ENCODE results near the gene SF3A1. TPM values are rescaled to one million over a fixed set of nuclear protein-coding genes. Genes with fewer than 3 reads are reported as not detected.

The SF3A1 gene
- total and polyA plus RNA-seq, 9 of the 15 experiments (the other 6 are each of a cell fraction or from before 2014, with no cell fraction given), result 6.7 to 228 (median 13.0) TPM

GRCh38 chr22:30317778-30318177, 38.9 kb downstream of the SF3A1 start:
- H4K20me1 ChIP-seq (replicated peaks; ENCODE audit: control insufficient read depth, insufficient read depth, low read length), result 0 out of 2 replicates have a peak, but pooled peaks cover 4% of the 10 kb centered on the region
- TF ChIP-seq CEBPB (tag; IDR thresholded peaks at IDR 0.05) (no peak), E2F4 (CRISPR knock-in tag; IDR thresholded peaks at IDR 0.05; ENCODE audit: low read depth) (no peak), CEBPG (CRISPR knock-in tag; IDR thresholded peaks at IDR 0.05) (no peak), CEBPG (tag; conservative IDR thresholded peaks at IDR 0.05 in 1 of 2, IDR thresholded peaks at IDR 0.05 in 1 of 2) (no peak), ATF7 (IDR thresholded peaks at IDR 0.05) (no peak), TCF7L2 (IDR thresholded peaks at IDR 0.05; ENCODE audit: low read depth, low read length) (no peak)
- H3K9ac ChIP-seq (ENCODE audit: insufficient read depth in 1 of 2, low read depth in 2 of 2, low read length in 2 of 2), result no peak overlapping the region
- no TSS peak for BruUV-seq (replicated peaks)
- FAIRE-seq (no peak), ATAC-seq (no peak), DNase-seq (ENCODE audit: extremely low read depth in 1 of 4, low spot score in 3 of 4) (no peak)
- H3K27ac ChIP-seq (ENCODE audit: extremely low read depth, low read depth, low read length), result no peak overlapping the region
- H3K4me1 ChIP-seq (replicated peaks in 1 of 2; ENCODE audit: control insufficient read depth in 2 of 2, insufficient read depth in 2 of 2, low read length in 2 of 2), result peaks cover 9 to 10% of the 10 kb centered on the region in 2 experiments; a peak in 3 of 5 replicates
- no peaks in the 10 kb centered on the region for H3K9me1 ChIP-seq (ENCODE audit: control insufficient read depth, insufficient read depth, low read length)
- H2AFZ ChIP-seq (ENCODE audit: low read depth, low read length), result no peak overlapping the region
- CTCF ChIA-PET (ENCODE audit: low intra/inter-chr PET ratio), result no interaction called here
- in situ Hi-C loops (cut with MboI) (no loop called here), intact Hi-C loops (cut with micrococcal nuclease) (no loop called here)
- H3K27me3 ChIP-seq (ENCODE audit: control insufficient read depth in 2 of 2, insufficient read depth in 2 of 2, low read length in 2 of 2), result no peaks in the 10 kb centered on the region
- H3K4me2 ChIP-seq (ENCODE audit: insufficient read depth, low read length), result no peak overlapping the region
- no peaks in the 10 kb centered on the region; the same call in 2 of the 3 replicates for H3K79me2 ChIP-seq (ENCODE audit: control insufficient read depth, insufficient read depth, low read length)
- H3K36me3 ChIP-seq (ENCODE audit: control insufficient read depth, insufficient read depth, low read length), result peaks cover 3% of the 10 kb centered on the region; the same call in 2 of the 3 replicates
- WGBS (ENCODE audit: insufficient coverage, low coverage, missing lambda C conversion rate), result 100% methylated on average over 1 of the region's 1 CpG
- H3K9me3 ChIP-seq (replicated peaks; ENCODE audit: control insufficient read depth, insufficient read depth, low read depth, low read length), result no peaks in the 10 kb centered on the region
- H3K4me3 ChIP-seq, result no peak overlapping the region
- POLR2A ChIA-PET, result interaction anchor here (1.0 to 1.2 kb wide), 2 partner anchors 10 to 15 kb away, joined by 3 to 4 read pairs; no protein-coding TSS in a partner anchor

All from K562 (cell line).